ENCODE measurements around the gene PHACTR1.
"Not testable (repeated sequence)": the region's sequence is repeated elsewhere in the genome, so short reads cannot be mapped to it uniquely, and the experiment has no call there.

Gene PHACTR1

GRCh38 chr6:13302751-13303667 lies 586.4 kb downstream of the PHACTR1 start:
- peak; percentile 25 to 40 for DNase-seq

GRCh38 chr6:13303668-13304017 lies 587.1 kb downstream of the PHACTR1 start:
- peak; percentile 13 to 17 for DNase-seq

GRCh38 chr6:13304101-13304500 lies 587.5 kb downstream of the PHACTR1 start:
- DNase-seq: no peak

GRCh38 chr6:13304580-13305260 lies 588.2 kb downstream of the PHACTR1 start:
- no peak for DNase-seq

GRCh38 chr6:13305288-13305687 lies 588.7 kb downstream of the PHACTR1 start:
- DNase-seq: no peak

GRCh38 chr6:13305791-13306190 lies 589.2 kb downstream of the PHACTR1 start:
- no peak for DNase-seq

- no peak for DNase-seq
Measured at GRCh38 chr6:13307508-13307995, 591.0 kb downstream of the PHACTR1 start.

- DNase-seq: no peak
Measured at GRCh38 chr6:13308332-13308731, 591.8 kb downstream of the PHACTR1 start.

GRCh38 chr6:13311155-13311554 lies 594.6 kb downstream of the PHACTR1 start:
- no peak for DNase-seq

GRCh38 chr6:13314806-13315205 lies 598.2 kb downstream of the PHACTR1 start:
- no peak for DNase-seq

- no peak for DNase-seq
Measured at GRCh38 chr6:13315896-13316295, 599.3 kb downstream of the PHACTR1 start.

GRCh38 chr6:13318821-13319220 lies 602.3 kb downstream of the PHACTR1 start:
- DNase-seq: no peak

- DNase-seq: no peak
Measured at GRCh38 chr6:13319891-13320564, 603.5 kb downstream of the PHACTR1 start.

GRCh38 chr6:13326031-13326586 lies 609.5 kb downstream of the PHACTR1 start:
- DNase-seq: not testable (repeated sequence)

- no peak for DNase-seq
Measured at GRCh38 chr6:13327691-13328075, 611.1 kb downstream of the PHACTR1 start.

GRCh38 chr6:13328076-13328874 lies 611.7 kb downstream of the PHACTR1 start, which contains the start of gene TBC1D7:
TBC1D7 (minus strand) TSS chr6:13328537; CDS start chr6:13326898, 1,639 bp downstream.
- peak; percentile 90 to 91 for DNase-seq

GRCh38 chr6:13328875-13329183 lies 612.3 kb downstream of the PHACTR1 start:
- no peak for DNase-seq

GRCh38 chr6:13331516-13332348 lies 615.2 kb downstream of the PHACTR1 start:
- DNase-seq: no peak

GRCh38 chr6:13332349-13332706 lies 615.8 kb downstream of the PHACTR1 start:
- no peak for DNase-seq

- no peak for DNase-seq
Measured at GRCh38 chr6:13334953-13335352, 618.4 kb downstream of the PHACTR1 start.

- peak; percentile 70 to 84 for DNase-seq
Measured at GRCh38 chr6:13336553-13336952, 620.0 kb downstream of the PHACTR1 start.
